Amniotic epithelial cell (primary cell): ENCODE data around the gene OR8G5.

Source experiments
- DNase-seq: peaks from one replicate; pipeline ENCODE4 v3.0.0-alpha.2; 2010; ENCODE audit warnings: low read depth

OR8G5 gene

DNA sequence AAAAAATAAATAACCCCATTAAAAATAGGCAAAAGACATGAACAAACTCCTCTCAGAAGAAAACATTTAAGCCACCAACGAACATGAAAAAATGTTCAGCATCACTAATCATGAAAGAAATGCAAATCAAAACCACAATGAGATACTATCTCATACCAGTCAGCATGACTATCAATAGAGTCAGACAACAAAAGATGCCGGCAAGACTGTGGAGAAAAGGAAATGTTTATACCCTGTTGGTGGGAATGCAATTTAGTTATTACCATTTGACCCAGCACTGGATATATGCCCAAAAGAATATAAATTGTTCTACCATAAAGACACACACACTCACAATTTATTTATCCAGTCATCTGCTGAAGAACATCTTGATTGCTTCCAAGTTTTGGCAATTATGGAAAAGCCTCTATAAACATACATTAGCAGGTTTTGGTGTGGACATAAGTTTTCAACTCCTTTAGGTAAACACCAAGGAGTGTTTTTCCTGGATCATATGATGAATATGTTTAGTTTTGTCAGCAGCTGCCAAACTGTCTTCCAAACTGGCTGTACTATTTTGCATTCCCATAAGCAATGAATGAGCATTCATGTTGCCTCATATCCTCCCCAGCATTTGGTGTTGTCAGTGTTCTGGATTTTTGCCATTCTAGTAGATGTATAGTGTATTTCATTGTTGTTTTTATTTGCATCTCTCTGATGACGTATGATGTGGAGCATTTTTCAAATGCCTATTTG lies 29.6 kb downstream of the OR8G5 start:
- DNase-seq = peak; percentile 74

DNA sequence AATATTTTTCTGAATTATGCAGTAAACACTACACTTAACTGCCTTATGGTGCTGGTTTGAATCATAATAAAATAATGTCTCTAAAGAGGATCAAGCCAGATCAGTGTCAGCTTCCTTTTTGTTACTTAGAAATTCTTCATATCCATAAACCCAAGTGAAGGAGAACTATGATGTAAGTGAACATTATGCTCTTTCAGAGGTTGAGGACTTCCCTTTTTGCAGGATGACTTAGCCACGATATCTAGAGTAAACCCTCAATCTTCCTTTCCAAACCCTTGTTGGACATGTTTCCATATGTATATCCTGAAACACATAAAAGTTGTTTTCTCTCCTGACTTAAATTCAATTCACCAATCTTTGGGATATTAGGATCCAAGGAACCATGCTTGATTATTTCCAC lies 38.5 kb downstream of the OR8G5 start:
- DNase-seq = no peak

DNA sequence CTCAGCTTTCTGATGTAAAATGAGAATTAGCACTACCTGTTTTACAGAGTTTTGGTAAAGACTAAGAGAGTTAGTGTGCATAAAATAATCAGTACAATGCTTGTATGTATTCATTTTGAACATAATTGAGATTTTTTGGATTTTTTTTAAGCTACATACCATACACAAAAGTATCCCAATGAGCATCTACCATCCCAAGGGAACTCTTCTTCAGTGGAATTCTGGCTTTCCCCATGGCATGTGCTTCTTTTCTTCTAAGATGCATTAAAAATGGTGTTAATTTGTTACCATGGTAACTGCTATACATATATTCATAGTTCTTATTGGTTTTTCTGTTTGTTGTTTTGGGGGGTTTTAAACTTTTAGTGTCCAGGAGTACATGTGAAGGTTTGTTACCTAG lies 39.8 kb downstream of the OR8G5 start:
- no peak for DNase-seq

DNA sequence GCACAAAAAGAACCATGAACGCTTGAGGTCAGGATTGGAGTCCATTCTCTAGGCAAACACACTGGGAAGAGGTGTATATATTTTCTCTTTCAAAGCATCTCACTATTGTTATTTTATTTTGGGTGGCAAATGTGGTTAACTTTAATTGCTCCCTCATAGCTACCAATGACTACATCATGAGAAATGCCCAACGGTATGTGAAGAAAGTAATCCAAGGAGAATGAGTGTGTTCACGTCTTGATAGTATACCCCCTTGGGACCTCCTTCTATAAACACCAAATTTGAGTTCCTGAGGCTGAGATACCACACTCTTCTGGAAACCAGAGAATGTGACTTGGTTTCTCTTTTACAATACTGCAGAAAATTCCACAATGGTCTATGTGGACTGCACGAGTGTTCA lies 41.7 kb downstream of the OR8G5 start:
- DNase-seq = no peak

DNA sequence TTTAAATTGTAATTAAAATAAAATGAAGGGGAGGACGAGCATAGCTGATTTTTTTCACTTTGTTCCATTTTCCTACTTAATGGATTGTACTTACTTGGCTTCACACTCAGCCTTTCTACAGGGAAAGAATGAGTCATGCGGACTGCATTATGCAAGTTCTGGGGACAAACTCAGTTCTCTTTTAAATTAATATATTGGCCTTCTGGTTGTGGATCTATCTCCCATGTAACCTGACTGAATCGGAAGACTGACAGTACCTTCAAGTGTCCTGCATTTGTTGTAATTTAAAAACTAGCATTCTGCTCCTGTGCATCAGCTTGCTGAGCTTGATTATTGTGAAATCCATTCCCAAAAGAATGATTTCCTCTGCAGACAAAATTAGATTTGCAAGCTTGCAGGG lies 45.4 kb downstream of the OR8G5 start:
- DNase-seq = peak; percentile 29

DNA sequence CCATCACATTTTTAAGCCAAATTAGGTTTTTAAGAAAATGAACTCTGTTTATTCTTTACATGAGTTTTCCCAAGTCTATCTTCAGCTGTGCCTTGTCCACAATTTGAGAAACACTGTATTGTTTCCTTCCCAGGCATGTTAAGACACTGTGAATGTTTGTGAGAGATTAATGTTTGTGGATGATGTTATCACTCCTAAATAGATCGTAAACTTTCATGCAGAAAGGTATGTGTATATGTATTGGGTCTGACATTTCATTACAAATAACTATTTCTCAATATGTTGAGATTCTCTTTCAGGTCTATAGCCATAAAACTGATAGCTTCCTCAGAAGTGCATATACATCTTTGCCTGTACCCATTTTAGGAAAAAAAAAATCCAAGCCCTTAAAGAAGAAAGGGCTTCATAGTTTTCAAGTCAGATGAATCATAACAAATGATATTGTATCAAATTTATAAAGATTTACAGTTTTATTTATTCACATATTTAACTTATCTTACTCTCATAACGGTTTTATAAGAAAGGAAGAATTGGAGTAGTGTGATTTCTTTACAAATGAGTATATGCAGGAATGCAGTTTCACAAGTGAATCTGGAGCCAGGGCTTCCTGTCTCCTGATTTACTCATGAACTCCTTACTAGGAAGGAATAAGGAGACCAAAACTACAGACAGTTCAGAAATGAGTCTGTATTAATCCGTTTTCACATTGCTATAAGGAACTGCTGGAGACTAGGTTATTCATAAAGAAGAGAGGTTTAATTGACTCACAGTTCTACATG lies 46.4 kb downstream of the OR8G5 start:
- no peak for DNase-seq

DNA sequence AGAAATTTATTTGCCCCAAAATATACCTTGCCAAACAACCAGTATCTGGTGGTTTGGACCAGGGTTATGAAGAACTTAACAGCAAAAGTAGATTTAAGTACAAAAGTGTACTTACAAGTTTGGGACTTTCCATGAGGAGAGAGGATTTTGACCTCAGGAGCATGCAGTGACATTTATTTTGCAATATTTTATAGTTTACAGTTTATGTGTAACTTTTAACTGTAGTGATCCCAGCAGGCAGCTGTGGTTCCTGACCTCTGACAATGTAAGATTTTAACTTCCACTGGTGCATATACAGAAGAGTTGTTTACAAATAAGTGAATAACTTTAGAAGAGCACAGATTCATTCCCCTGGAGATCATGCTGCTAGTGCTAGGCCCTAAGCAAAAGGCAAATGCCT lies 50.9 kb downstream of the OR8G5 start:
- no peak for DNase-seq

DNA sequence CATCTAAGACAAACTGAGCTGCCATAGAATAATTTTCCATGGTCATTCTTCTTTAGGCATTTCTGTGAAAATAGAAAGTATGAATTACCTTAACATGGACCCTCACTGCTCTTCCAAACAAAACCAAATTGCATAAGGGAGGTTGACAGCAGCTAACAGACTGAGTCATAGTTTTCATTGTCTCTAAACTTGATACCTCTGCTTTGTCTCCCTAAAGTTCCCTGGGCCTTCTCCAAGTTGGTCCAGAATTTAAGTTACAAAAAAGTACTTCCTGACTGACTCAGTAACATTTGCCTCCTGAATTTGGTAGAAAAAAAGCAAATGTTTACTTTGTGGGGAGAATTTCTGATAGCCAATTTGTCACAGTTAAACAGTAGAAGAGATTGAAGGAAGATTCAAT lies 54.5 kb downstream of the OR8G5 start:
- no peak for DNase-seq

DNA sequence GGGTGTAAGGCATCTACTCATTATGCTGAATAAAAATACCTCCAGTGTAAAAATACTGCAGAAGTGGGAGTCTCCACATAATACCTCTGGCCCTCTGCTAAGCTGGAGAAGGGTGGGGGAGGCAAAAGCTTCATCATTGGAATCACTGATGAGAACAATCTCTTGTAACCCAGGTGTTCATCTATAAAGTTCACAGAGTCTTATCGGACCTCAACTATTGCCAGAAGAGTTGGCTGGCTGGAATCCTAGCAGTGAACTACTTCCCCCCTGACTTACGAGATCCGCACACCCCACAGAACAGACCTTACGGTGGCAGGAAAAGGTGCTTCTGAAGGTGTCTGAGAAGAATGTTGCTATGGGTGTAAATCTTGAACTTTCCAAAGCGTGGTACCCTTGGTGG lies 55.1 kb downstream of the OR8G5 start:
- no peak for DNase-seq

DNA sequence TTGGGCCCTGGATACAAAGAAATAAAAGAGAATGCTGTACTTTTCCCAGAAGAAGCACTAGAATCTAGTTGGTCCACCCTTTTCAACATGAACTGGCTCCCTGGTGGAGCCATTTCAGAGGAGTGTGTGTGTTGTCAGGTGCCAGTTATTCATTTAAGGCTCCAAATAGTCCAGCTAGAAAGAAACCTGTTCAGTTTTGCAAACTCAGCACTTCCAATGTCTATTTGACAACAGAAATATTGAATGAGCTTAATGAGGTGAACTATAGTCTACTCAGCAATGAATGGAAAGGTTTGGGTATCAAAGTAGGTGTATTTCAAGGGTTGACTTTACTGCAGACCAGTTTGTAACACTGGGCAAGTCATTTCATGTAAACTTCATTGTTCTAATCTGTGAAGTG lies 55.5 kb downstream of the OR8G5 start:
- no peak for DNase-seq

DNA sequence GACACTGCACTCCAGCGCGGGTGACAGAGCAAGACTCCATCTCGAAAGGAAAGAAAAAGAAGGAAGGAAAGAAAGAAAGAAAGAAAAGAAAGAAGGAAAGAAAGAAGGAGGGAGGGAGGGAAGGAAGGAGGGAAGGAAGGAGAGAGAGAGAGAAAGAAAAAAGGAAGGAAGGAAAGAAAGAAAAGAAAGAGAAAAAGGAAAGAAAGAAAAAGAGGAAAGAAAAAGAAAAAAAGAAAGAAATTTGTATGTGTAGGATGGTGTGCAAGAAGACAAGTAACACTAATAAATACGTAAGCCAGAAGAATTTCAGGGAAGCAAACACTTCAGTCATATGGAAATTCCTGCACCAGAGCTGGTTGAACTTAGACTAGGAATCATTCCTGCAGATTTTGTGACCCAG lies 57.0 kb downstream of the OR8G5 start:
- no peak for DNase-seq

DNA sequence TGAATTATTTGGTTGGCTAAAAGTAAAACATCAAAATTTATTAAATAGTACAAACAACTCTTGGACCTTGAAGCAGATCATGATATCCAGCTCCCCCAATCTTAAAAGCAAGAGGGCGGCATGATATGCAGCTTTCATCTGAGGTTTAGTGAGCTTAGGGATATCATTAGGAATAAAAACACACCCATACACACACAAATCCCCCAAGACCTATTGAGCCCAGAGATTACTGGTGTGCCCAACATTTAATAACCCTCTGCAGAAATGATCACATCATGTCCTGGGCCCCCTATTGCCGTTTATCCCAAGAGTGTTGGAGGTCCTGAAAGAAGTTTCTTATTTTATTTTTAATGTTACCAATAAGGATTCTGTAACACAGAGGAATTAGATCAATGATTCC lies 57.7 kb downstream of the OR8G5 start, which contains the start of gene OR8D1:
Gene OR8D1 (minus strand): TSS at position 101 of the 400 bp plus-strand sequence. CDS start 3,183 bp downstream, outside the sequence.
- no peak for DNase-seq

DNA sequence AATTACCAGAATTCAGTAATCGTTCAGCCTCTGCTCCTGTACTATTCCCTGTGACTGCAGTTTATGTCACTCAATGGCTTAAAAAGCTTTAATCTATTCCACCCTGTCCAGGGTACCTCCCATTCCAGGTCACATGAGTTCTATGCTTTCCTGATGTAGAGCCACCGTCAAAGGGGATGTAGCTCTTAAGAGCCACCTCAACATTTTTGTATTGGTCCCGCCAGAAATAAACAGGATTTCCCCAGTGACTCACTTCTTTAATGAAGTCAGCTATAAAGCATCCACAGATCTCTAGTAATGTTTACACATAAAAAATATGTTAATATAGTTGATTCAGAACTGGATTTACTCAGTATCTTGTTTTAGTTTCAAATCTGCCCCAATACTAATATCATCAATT lies 58.9 kb downstream of the OR8G5 start:
- DNase-seq = no peak
